GM21390 (cell line): Measurements from ENCODE around the gene VAPB.
A peak's percentile ranks its signal among the peaks of the same experiment; 100 is the strongest.

Experiments
- ATAC-seq: cut with Tn5 transposase; IDR thresholded peaks from one replicate; pipeline ENCODE4 v1.9.1; 2021; ENCODE audit not compliant: unreplicated experiment

The VAPB gene

DNA sequence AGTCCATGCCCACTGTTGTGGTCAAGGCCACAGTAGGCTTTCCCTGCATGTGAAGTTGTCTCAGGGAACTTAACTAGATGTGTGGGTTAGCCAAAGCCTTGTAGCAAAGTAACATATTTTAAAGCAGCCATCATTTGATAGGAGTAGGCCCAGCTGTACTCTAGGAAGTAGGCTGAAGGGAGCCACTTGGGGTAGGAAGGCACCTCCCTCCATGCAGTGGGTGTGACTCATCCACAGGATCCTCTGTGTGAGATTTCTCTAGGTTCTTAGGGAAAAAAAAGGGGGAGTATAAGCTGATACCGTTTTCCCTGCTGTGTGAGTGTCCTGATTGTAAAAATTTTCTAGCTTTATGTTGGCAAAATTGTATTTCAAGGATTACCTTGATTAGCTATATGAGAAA is 44.7 kb downstream of the VAPB start:
- ATAC-seq: no peak

DNA sequence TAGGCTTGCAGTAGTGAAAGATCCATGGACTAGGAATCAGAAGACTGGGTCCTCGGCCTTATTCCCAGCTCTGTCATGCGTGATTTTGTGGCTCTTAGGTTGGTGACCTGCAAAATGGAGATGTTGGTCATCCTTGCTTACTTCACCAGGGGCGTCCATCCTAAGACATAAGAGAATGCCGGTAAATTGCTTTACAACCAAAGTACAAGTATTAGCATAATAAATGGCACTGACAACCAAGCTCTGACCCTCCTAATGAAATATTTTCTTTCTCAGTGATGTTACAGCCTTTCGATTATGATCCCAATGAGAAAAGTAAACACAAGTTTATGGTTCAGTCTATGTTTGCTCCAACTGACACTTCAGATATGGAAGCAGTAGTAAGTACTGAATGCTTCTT is 45.3 kb downstream of the VAPB start:
- ATAC-seq: no peak

DNA sequence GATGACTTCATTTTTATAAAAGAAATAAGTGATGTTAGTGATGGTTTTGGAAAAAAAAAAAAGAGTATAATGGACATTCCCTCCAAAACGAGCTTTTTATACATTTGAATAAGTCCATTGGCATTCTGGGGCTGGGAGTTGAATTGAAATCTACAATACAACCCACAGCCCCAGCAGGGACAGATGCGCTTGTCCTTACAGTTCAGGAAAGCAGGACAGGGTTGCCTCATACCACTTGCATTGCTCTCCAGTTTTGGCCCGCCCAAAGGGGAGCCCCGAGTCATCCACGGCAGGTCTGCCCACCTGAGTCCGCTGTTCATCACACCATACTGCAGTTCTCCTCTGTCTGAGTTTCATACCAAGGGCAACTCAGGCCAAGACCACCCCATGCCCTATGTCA is 46.2 kb downstream of the VAPB start:
- ATAC-seq: no peak

GRCh38 chr20:58436868-58437645 is 48.0 kb downstream of the VAPB start:
- ATAC-seq: no peak

DNA sequence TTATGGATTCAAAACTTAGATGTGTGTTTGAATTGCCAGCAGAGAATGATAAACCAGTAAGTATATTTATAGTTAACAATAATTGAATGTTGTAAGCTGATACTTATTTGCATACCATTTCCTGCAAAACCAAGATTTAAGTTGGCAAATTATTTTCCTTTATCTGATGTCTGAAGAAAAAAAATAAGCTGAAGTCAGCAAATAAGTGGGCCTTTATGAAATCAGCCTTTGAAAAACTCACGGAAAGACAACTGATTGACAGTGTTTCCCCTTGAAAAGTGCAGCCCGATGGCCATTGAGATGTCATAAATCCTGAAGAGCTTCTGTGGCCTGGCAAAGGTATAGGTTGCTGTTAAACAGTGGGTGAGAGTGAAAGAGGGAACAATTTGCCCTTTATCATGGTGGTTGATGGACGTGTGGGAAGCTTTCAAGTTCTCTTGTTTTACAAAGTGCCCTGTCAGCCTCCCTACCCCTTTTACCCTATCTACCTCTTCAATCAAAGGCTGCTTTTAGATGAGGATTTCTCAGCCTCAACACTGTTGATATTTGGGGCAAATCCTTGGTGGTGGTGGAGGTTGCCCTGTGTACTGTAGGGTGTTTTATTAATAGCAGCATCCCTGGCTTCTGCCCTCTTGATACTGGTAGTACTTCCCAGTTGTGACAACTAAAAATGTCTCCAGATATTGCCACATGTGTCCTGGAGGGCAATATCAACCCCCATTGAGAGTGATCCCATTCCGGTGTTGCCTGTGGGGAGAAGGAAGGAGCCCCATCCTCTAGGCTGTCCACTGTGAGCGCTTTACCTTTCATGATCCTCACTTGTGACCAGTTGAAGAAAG is 50.2 kb downstream of the VAPB start:
- ATAC-seq: no peak

DNA sequence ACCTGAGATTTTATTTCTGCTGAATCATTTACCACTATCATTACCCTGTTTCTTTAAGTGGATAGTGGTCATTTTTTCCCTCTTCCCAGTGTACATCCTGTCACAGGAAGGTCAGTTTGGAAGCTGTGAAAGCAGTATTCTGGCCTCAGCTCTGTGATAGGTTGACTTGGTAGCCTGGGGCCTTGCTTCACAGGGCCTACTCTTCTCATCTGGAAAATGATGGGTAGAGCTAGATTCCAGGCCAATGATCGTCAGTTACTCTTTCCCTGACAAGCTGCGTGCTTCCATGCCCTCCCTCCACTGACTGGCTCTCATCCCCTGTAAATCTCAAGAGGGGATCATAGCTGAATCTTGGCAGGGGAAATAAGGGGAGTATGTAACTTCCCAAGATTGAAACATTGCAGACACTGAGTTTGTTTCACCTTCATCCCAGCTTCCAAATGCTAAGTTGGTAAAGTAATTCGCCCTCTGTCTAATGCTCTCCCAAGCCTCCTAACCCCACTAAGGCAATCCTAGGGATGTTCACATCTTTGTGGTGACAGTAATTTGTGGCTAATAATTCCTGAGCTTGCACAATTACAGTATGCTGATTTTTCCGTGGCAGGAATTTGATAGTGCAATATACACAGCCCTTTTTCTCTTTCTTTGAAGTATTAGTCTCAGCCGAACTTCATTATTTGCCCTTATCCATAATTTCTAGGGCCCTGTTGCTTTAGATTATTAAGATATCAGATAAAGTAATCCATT is 51.2 kb downstream of the VAPB start:
- ATAC-seq: no peak

DNA sequence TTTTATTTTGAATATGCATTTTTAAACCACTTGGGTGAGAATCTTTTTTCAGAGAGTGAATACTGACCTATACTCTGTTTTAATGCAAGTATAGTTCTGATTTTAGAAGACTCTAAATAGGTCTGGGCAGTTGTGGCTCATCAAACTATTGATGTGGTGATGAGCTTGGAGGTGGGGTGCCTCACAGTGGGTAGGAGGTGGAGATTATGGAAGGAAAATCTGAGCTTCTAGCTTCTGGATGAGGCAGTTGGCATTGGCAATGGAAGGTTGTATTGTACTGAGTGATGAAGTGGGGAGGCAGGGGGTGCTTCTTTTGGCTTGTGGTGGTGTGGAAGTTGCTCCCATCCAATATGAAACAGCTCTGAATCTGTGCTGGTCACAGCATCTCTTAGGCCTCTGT is 52.7 kb downstream of the VAPB start:
- no peak for ATAC-seq

DNA sequence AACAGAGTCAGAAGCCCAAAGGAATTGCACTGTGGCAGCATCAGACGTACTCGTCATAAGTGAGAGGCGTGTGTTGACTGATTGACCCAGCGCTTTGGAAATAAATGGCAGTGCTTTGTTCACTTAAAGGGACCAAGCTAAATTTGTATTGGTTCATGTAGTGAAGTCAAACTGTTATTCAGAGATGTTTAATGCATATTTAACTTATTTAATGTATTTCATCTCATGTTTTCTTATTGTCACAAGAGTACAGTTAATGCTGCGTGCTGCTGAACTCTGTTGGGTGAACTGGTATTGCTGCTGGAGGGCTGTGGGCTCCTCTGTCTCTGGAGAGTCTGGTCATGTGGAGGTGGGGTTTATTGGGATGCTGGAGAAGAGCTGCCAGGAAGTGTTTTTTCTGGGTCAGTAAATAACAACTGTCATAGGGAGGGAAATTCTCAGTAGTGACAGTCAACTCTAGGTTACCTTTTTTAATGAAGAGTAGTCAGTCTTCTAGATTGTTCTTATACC is 55.8 kb downstream of the VAPB start:
- ATAC-seq: no peak

DNA sequence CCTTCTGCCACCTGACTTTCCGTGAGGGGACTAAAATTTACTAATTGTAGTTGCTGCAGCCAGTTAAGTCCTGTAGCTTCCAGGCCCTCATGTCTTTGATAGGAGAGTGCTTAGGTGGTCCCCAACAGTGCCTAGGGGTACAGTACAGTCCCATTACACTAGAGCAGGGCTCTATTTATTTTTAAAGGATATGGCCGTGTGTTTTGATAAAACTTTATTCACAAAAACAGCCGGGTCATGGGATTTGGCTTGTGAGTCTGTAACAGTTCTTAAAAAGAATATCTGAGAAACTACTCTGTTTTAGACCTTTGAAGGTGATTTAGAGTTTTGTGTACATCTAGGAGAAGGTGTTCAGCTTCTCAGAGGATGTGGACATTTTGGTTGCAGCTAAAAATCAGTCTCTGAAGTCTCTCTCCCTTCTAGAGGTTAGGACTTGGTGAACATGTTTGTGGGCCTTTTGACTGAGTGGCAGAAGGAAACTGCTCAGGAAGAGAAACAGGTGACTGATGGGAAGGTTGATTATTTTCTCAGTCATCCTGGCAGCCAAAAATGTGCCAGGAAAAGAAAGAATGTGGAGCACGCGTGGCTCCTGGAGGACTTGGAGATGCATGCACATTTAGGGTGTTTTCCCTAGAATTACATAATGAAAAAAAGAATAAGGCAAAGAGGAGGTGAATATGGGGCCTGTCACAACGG is 57.4 kb downstream of the VAPB start:
- ATAC-seq: no peak

DNA sequence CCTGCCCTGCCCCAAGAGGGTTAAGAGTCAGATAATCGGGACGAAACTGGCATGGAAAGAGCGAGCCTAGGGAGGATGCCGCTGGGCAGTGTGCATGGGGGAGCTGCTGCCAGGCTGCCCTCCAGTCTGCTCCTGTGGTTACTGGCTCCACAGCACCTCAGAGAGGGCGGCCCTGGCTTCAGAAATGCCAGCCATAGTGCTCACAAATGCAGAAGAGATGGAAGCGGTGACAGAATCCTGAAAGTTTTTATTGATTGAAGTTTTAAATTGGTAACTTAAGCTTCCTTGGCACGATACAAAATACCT is 57.9 kb downstream of the VAPB start:
- ATAC-seq: no peak

DNA sequence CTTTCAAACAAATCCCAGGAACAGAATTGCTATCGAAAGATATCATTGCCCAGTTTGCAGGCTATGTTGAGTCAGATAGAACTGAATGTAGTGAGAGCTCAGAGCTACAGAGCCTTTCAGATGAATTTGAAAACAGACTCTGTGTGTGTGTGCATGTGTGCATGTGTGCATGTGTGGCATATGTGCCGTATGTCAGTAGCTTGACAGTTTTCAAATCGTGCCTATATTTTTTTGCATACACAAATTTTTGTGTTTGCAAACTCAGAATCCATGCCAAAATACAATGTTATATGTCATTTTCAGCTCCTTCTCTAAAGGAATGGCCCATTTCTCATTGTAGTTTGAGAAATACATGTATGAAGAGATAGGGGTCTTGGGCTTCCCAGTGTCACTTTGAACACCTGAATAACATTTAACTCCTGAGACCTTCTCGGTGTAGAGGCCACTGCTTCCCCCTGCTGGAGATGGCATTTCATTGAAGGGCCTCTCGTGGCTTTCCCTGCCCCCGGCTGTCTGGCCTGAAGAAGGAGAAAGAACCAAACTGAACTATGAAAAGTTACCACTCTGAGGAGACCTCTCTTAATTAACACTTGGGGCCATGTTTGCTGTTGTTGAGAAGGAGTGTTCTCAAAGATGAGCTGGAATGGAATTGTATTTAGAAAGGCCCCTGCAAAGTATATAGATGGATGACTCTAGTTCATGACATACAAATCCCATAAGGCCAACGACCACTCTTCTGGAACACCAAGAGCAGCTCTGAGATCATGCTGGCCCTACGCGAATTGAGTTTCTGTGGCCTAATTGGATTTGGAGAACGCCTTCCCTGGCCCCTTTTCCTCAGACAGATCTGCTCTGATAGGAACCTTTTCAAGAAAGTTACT is 58.7 kb downstream of the VAPB start:
- no peak for ATAC-seq

DNA sequence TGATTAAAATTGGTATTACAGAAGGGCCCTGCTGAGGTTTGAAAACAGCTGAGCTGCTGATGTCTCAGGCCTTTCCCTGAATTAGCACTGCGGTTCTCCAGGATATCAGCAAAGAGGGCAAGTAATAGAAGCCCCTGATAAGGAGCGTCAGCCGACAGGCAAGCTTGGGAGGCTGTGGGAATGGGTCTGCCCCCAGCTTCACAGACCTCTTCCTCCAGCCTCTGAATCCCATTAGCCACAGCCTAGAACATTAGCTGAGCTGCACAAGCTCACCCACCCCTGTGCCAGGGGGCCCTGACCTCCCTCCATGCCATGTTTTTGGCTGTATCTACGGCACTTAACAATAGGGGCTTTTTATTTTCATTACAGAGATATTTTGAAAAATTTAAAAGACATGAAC is 59.9 kb downstream of the VAPB start:
- no peak for ATAC-seq

DNA sequence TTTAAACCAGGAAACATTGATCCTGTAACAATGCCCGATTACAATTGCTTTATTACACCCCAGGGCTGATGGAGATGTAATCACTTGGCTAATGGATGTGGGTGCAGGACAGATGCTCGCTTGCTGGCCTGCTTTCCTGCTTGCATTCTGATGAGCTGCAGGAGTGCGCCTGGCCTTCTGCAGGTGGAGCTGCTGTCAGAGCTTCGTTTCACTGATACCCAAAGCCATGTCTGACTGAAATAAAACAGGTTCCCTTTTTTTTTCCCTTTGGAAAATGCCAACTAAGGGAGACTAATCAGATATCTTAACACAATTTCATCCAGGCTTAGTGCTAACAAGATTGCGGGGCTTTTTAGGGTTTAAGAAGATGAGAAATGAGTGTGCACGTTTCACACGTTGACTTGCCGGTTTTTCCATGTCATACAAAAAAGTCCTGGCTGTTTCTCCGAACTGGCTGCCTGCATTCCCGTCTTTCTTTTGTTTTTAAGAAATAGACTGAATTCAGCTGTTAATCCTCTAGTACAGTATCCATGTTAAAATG is 60.7 kb downstream of the VAPB start:
- no peak for ATAC-seq

DNA sequence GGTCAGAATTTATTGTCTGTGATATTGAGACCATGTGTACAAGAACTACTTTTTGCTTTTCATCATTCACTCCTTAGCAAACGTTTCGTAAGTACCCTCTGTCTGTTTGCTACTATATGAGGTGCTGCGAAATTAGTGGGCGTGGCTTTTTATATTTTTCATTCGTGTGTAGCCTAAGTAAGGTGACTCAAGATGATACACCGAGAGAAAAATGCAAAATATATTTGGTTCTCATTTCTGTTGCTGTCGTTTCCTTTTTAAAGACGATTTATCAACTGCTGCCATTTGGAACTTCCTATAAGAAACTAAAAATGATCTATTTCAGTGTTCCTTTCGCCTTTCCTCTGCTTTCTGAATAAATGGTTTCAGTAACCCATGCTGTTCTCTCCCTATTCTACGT is 61.2 kb downstream of the VAPB start:
- ATAC-seq: peak; percentile 61

GRCh38 chr20:58452667-58453255 is 63.7 kb downstream of the VAPB start:
- ATAC-seq: no peak

DNA sequence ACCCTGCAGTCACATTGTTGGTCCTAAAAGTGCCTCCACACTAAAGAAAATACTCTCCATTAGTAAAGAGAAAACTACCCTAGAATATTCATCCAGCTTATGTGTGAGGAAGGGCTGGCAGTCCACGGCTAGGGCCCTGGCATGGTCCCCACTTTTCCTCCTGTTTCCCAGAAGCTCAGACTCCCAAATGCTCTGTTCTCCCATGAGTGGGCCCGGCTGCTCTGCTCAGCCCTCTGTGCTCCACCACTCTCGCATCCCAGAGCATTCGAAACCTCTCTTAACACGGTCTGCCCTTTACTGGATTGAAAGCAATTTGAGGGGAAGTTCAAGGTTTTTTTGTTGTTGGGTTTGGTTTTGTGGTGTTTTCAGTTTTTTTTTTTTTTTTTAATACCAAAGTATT is 64.4 kb downstream of the VAPB start:
- no peak for ATAC-seq

DNA sequence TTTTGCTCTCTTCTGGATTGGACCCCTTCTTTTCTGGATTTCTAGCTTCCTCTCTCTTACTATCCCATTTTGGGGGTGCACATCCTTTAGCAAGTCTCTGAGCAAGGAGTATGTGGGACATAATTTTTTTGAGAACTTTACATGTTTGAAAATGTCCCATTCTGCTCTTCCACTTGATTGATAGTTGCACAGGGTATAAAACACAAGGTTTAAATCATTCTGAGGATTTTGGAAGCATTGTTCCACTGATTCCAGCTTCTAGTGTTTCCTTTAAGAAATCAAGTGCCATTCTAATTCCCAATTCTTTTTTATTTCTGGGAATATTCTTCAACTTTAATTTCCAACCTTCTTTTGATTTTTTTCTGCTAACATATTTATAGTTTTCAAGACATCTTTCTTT is 65.4 kb downstream of the VAPB start:
- ATAC-seq: no peak

- no peak for ATAC-seq
Measured at GRCh38 chr20:58457083-58457695, 68.2 kb downstream of the VAPB start.
